ENCODE results near the gene XRCC1.

DNA sequence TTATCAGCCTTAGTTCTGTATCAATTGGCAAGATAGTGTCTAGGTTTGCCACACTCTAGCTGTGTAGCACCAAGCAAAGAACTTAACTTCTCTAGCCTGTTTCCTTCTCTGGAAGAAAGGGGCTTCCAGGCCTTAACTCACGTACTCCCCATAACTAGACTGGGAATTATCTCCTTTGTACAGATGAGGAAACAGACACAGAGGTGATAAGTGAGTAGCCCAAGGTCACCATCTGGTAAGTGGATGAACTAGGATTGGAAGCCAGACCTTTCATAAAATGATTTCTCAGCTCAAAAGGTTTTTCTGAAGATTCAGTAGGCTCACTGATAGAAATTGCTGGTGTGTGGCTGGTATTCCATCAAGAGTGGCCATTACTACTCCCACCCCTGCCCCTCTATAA is 41.0 kb upstream of the XRCC1 start:
- TF ChIP-seq EP300 (IDR thresholded peaks at IDR 0.05; ENCODE audit: low read depth) = no peak
- TF ChIP-seq, protein P1, sequence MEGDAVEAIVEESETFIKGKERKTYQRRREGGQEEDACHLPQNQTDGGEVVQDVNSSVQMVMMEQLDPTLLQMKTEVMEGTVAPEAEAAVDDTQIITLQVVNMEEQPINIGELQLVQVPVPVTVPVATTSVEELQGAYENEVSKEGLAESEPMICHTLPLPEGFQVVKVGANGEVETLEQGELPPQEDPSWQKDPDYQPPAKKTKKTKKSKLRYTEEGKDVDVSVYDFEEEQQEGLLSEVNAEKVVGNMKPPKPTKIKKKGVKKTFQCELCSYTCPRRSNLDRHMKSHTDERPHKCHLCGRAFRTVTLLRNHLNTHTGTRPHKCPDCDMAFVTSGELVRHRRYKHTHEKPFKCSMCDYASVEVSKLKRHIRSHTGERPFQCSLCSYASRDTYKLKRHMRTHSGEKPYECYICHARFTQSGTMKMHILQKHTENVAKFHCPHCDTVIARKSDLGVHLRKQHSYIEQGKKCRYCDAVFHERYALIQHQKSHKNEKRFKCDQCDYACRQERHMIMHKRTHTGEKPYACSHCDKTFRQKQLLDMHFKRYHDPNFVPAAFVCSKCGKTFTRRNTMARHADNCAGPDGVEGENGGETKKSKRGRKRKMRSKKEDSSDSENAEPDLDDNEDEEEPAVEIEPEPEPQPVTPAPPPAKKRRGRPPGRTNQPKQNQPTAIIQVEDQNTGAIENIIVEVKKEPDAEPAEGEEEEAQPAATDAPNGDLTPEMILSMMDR (IDR thresholded peaks at IDR 0.05) = no peak
